CD14-positive monocyte (primary cell): Measurements from ENCODE around the gene TP53BP2. TPM values are rescaled to one million over a fixed set of nuclear protein-coding genes. Genes with fewer than 3 reads are reported as not detected.

Experiments
- DNase-seq, 3 donors: peaks; one replicate each; pipeline ENCODE4 v3.0.0-alpha.2; 2011 to 2022
- H2AFZ ChIP-seq: 2 replicates; pipeline ENCODE4 v1.6.0; 2012; ENCODE audit warnings: mild to moderate bottlenecking, low read depth, low read length, inconsistent platforms; ENCODE audit not compliant: insufficient read depth, poor library complexity, severe bottlenecking
- H3K27ac ChIP-seq, 2 donors: 1 replicate in 1 of 2; 2 replicates in 1 of 2; pipeline ENCODE4 v1.5.1; 2012 to 2013; ENCODE audit warnings: low read length in 2 of 2, control low read depth in 1 of 2, inconsistent platforms in 1 of 2, low read depth in 1 of 2, mild to moderate bottlenecking in 1 of 2
- H3K27me3 ChIP-seq, 2 donors: one replicate each; pipeline versions ENCODE4 v1.6.0 to v1.6.1; 2011 to 2013; ENCODE audit warnings: low read length in 2 of 2; ENCODE audit not compliant: control insufficient read depth in 2 of 2, insufficient read depth in 2 of 2
- H3K36me3 ChIP-seq, 2 donors: replicated peaks in 1 of 2; 1 replicate in 1 of 2; 2 replicates in 1 of 2; pipeline versions ENCODE4 v1.5.1 to v1.6.1; 2012 to 2013; ENCODE audit warnings: low read length in 2 of 2, control low read depth in 1 of 2, inconsistent platforms in 1 of 2, mild to moderate bottlenecking in 1 of 2; ENCODE audit not compliant: insufficient read depth in 2 of 2, control insufficient read depth in 1 of 2
- H3K4me1 ChIP-seq, 2 donors: 1 replicate in 1 of 2; 2 replicates in 1 of 2; pipeline versions ENCODE4 v1.5.1 to v1.6.1; 2012 to 2013; ENCODE audit warnings: low read length in 2 of 2, control low read depth in 1 of 2, inconsistent platforms in 1 of 2, mild to moderate bottlenecking in 1 of 2, moderate library complexity in 1 of 2; ENCODE audit not compliant: insufficient read depth in 2 of 2, control insufficient read depth in 1 of 2
- H3K4me2 ChIP-seq: replicated peaks from 2 replicates; pipeline ENCODE3; 2012; ENCODE audit warnings: low read length, moderate library complexity, mild to moderate bottlenecking; ENCODE audit not compliant: poor library complexity, severe bottlenecking; ENCODE audit errors: extremely low read depth
- H3K4me3 ChIP-seq, 3 experiments: fragments of 200-600 bp in 1 of 3; sonication (generic) in 1 of 3; replicated peaks in 1 of 3; 1 replicate in 2 of 3; 2 replicates in 1 of 3; pipeline ENCODE4 v1.5.1; 2011 to 2013; ENCODE audit warnings: low read length in 3 of 3, mild to moderate bottlenecking in 3 of 3, control low read depth in 2 of 3, low read depth in 2 of 3, inconsistent platforms in 1 of 3, moderate library complexity in 1 of 3
- H3K79me2 ChIP-seq: 2 replicates; pipeline ENCODE4 v1.6.0; 2012; ENCODE audit warnings: mild to moderate bottlenecking, control low read depth, inconsistent platforms, low read length, moderate library complexity; ENCODE audit not compliant: insufficient read depth
- H3K9ac ChIP-seq: 2 replicates; pipeline ENCODE4 v1.6.0; 2017; ENCODE audit warnings: low read length, mild to moderate bottlenecking; ENCODE audit not compliant: insufficient read depth, poor library complexity, severe bottlenecking
- H3K9me3 ChIP-seq, 2 donors: replicated peaks in 1 of 2; 1 replicate in 1 of 2; 2 replicates in 1 of 2; pipeline versions ENCODE4 v1.5.1 to v1.6.1; 2012 to 2013; ENCODE audit warnings: low read length in 2 of 2, control low read depth in 1 of 2; ENCODE audit not compliant: control insufficient read depth in 1 of 2, insufficient read depth in 1 of 2
- H4K20me1 ChIP-seq: 2 replicates; pipeline ENCODE4 v1.6.0; 2012; ENCODE audit warnings: mild to moderate bottlenecking, low read length, control low read depth, moderate library complexity; ENCODE audit not compliant: insufficient read depth
- H3K27ac Mint-ChIP-seq, 7 donors: one replicate each; pipeline ENCODE4 v1.8.0; 2020; ENCODE audit warnings: mild to moderate bottlenecking in 7 of 7, mixed read lengths in 7 of 7, moderate library complexity in 6 of 7, inconsistent platforms in 2 of 7
- H3K27me3 Mint-ChIP-seq, 3 donors: one replicate each; pipeline ENCODE4 v1.8.0; 2021 to 2022; ENCODE audit warnings: low read depth in 3 of 3, mild to moderate bottlenecking in 3 of 3, mixed read lengths in 3 of 3, moderate library complexity in 3 of 3, inconsistent platforms in 1 of 3
- H3K36me3 Mint-ChIP-seq, 2 donors: one replicate each; pipeline ENCODE4 v1.8.0; 2020; ENCODE audit warnings: mixed read lengths in 2 of 2, inconsistent platforms in 1 of 2, mild to moderate bottlenecking in 1 of 2
- H3K4me1 Mint-ChIP-seq: one replicate; pipeline ENCODE4 v1.8.0; 2020; ENCODE audit warnings: mild to moderate bottlenecking, mixed read lengths
- H3K4me3 Mint-ChIP-seq, 2 donors: one replicate each; pipeline ENCODE4 v1.8.0; 2020; ENCODE audit warnings: mild to moderate bottlenecking in 2 of 2, mixed read lengths in 2 of 2, moderate library complexity in 1 of 2
- H3K9me3 Mint-ChIP-seq, 7 donors: one replicate each; pipeline ENCODE4 v1.8.0; 2020 to 2022; ENCODE audit warnings: mixed read lengths in 7 of 7, mild to moderate bottlenecking in 6 of 7, moderate library complexity in 6 of 7, inconsistent platforms in 2 of 7
- CTCF ChIP-seq: fragments of 200-600 bp; IDR thresholded peaks from one replicate; pipeline ENCODE4 v1.8.0; 2022; ENCODE audit warnings: antibody characterized with exemption, mild to moderate bottlenecking
- WGBS: methylation state at CpG from one replicate; pipeline ENCODE4 v1.1.5; 2013; ENCODE audit warnings: missing lambda C conversion rate; ENCODE audit not compliant: insufficient coverage; 5-methylcytosine and 5-hydroxymethylcytosine counted together
- intact Hi-C, 2 donors: fragments of 100-400 bp; cut with micrococcal nuclease; formaldehyde crosslinking; loops; one replicate each; pipeline versions ENCODE4 v1.15.0 to v1.15.1; 2023
- polyA plus RNA-seq, 3 donors: library from polyadenylated mRNA; depleted of rRNA in 1 of 3; unstranded in 2 of 3; stranded (reverse) in 1 of 3; fragments of 300-500 nt in 2 of 3; fragments of >200 nt in 1 of 3; fragmentation: Illumina TruSeq in 2 of 3; gene quantifications; 1 replicate in 2 of 3; 2 replicates in 1 of 3; pipeline ENCODE4 v1.2.3, GENCODE V29; 2012 to 2021

Gene TP53BP2
- polyA plus RNA-seq, 3 donors, result 5.7 to 19.7 (median 8.8) TPM

- Histone ChIP-seq H3K4me1 (no peaks in the 10 kb centered on the region), H3K79me2 (no peaks in the 10 kb centered on the region), H3K27me3 (no peaks in the 10 kb centered on the region), H3K4me2 (no peak overlapping the region), H3K27ac (no peak overlapping the region), H3K9ac (no peak overlapping the region), H3K9me3 (no peaks in the 10 kb centered on the region), H3K36me3 (peaks cover 65 to 97% of the 10 kb centered on the region in 2 donors), H3K4me3 (no peak overlapping the region), H2AFZ (no peak overlapping the region), H4K20me1 (peaks cover 5% of the 10 kb centered on the region)
- Mint-ChIP-seq H3K36me3 (peaks cover 64 to 91% of the 10 kb centered on the region in 2 donors), H3K4me1 (no peaks in the 10 kb centered on the region), H3K27me3 (no peaks in the 10 kb centered on the region), H3K9me3 (no peaks in the 10 kb centered on the region), H3K4me3 (no peak overlapping the region), H3K27ac (peak overlapping the region in 1 of 7 donors; percentile 31)
- intact Hi-C loops, result no loop called here
- no peak for DNase-seq
- WGBS, result 90% methylated on average over 2 of the region's 5 CpGs
- TF ChIP-seq CTCF, result no peak
Observed at GRCh38 chr1:223785808-223786207, 59.9 kb downstream of the TP53BP2 start.

- no CpG with 5 or more reads among the region's 4 CpGs for WGBS
- peaks cover 73 to 97% of the 10 kb centered on the region in 2 donors for H3K36me3 ChIP-seq
- H3K27ac ChIP-seq, result no peak overlapping the region
- Mint-ChIP-seq H3K27ac (no peak overlapping the region), H3K27me3 (no peaks in the 10 kb centered on the region), H3K4me1 (no peaks in the 10 kb centered on the region), H3K9me3 (no peaks in the 10 kb centered on the region), H3K4me3 (no peak overlapping the region), H3K36me3 (peaks cover 69 to 85% of the 10 kb centered on the region in 2 donors)
- H3K9me3 ChIP-seq, result no peaks in the 10 kb centered on the region
- intact Hi-C loops, result no loop called here
- no peak for TF ChIP-seq CTCF
- H3K79me2 ChIP-seq, result no peaks in the 10 kb centered on the region
- no peak overlapping the region for H3K4me2 ChIP-seq
- H3K27me3 ChIP-seq, result no peaks in the 10 kb centered on the region
- no peak overlapping the region for H2AFZ ChIP-seq
- no peaks in the 10 kb centered on the region for H3K4me1 ChIP-seq
- DNase-seq, result no peak
- no peak overlapping the region for H3K4me3 ChIP-seq
- H4K20me1 ChIP-seq, result peaks cover 5% of the 10 kb centered on the region
- H3K9ac ChIP-seq, result no peak overlapping the region
Observed at GRCh38 chr1:223784541-223784940, 61.2 kb downstream of the TP53BP2 start.
